ENCODE data around the gene CD2.

CD2 gene

GRCh38 chr1:116777831-116778830 is 23.9 kb downstream of the CD2 start:
- DNase-seq (ENCODE audit: low read depth), result peak; percentile 69

GRCh38 chr1:116781034-116781433 is 26.8 kb downstream of the CD2 start:
- no peak for DNase-seq (ENCODE audit: low read depth)

GRCh38 chr1:116785006-116785405 is 30.8 kb downstream of the CD2 start:
- DNase-seq (ENCODE audit: low read depth), result peak; percentile 19

- DNase-seq (ENCODE audit: low read depth), result no peak
These were observed 31.8 kb downstream of the CD2 start for GRCh38 chr1:116786049-116786448.

- no peak for DNase-seq (ENCODE audit: low read depth)
These were observed 37.5 kb downstream of the CD2 start for GRCh38 chr1:116791727-116792126.

GRCh38 chr1:116793357-116793935 is 39.2 kb downstream of the CD2 start:
- no peak for DNase-seq (ENCODE audit: low read depth)

- no peak for DNase-seq (ENCODE audit: low read depth)
These were observed 40.1 kb downstream of the CD2 start for GRCh38 chr1:116794371-116794770.

- DNase-seq (ENCODE audit: low read depth), result no peak
These were observed 40.7 kb downstream of the CD2 start for GRCh38 chr1:116794804-116795481.

- DNase-seq (ENCODE audit: low read depth), result no peak
These were observed 41.2 kb downstream of the CD2 start for GRCh38 chr1:116795482-116795829.

- DNase-seq (ENCODE audit: low read depth), result no peak
These were observed 50.5 kb downstream of the CD2 start for GRCh38 chr1:116804736-116805135.

GRCh38 chr1:116805398-116805797 is 51.2 kb downstream of the CD2 start:
- no peak for DNase-seq (ENCODE audit: low read depth)

- no peak for DNase-seq (ENCODE audit: low read depth)
These were observed 52.0 kb downstream of the CD2 start for GRCh38 chr1:116806245-116806644.

GRCh38 chr1:116806671-116807070 is 52.4 kb downstream of the CD2 start:
- no peak for DNase-seq (ENCODE audit: low read depth)

- no peak for DNase-seq (ENCODE audit: low read depth)
These were observed 53.4 kb downstream of the CD2 start for GRCh38 chr1:116807394-116808199.

- DNase-seq (ENCODE audit: low read depth), result no peak
These were observed 54.1 kb downstream of the CD2 start for GRCh38 chr1:116808200-116808847.

- DNase-seq (ENCODE audit: low read depth), result no peak
These were observed 54.7 kb downstream of the CD2 start for GRCh38 chr1:116808848-116809508.

- no peak for DNase-seq (ENCODE audit: low read depth)
These were observed 57.1 kb downstream of the CD2 start for GRCh38 chr1:116811321-116811720.

- DNase-seq (ENCODE audit: low read depth), result no peak
These were observed 60.9 kb downstream of the CD2 start for GRCh38 chr1:116814926-116815723.

GRCh38 chr1:116817582-116818064 is 63.4 kb downstream of the CD2 start:
- DNase-seq (ENCODE audit: low read depth), result peak; percentile 31

All from EH (cell line).